PFSK-1 (cell line): Measurements from ENCODE around the gene TRIM47. TPM values are rescaled to one million over a fixed set of nuclear protein-coding genes. Genes with fewer than 3 reads are reported as not detected.

Experiments used
- FOXP2 ChIP-seq: optimal IDR thresholded peaks from 2 replicates; pipeline ENCODE3; 2011; ENCODE audit warnings: borderline replicate concordance, control low read depth, inconsistent platforms; ENCODE audit not compliant: insufficient read depth; ENCODE audit errors: extremely low read length, extremely low read depth
- POLR2AphosphoS5 ChIP-seq: IDR thresholded peaks from 2 replicates; pipeline ENCODE4 v1.6.1; 2012; ENCODE audit warnings: low read depth, mild to moderate bottlenecking, control low read depth, low read length, moderate library complexity
- REST ChIP-seq, 2 experiments: IDR thresholded peaks; 2 replicates each; pipeline versions ENCODE4 v1.6.1 to v1.8.0; 2011 to 2012; ENCODE audit warnings: low read depth in 2 of 2, low read length in 2 of 2, control low read depth in 1 of 2, inconsistent platforms in 1 of 2, mild to moderate bottlenecking in 1 of 2, moderate library complexity in 1 of 2; ENCODE audit not compliant: insufficient read depth in 1 of 2
- SIN3A ChIP-seq: IDR thresholded peaks from 2 replicates; pipeline ENCODE4 v1.6.1; 2012; ENCODE audit warnings: mild to moderate bottlenecking, low read length, moderate library complexity, borderline replicate concordance; ENCODE audit not compliant: insufficient read depth
- TAF1 ChIP-seq: IDR thresholded peaks from 2 replicates; pipeline ENCODE4 v1.6.1; 2012; ENCODE audit warnings: low read length, control low read depth, borderline replicate concordance; ENCODE audit not compliant: insufficient read depth
- polyA plus RNA-seq: library from polyadenylated mRNA; unstranded; fragments of >200 nt; gene quantifications from one replicate; pipeline ENCODE4 v1.2.1, GENCODE V29; 2012; ENCODE audit warnings: low read depth, missing spikeins; ENCODE audit not compliant: insufficient read length

Gene TRIM47
- 0.69 TPM for polyA plus RNA-seq

- TF ChIP-seq REST (IDR thresholded peaks at IDR 0.05; ENCODE audit: insufficient read depth in 1 of 2, low read depth in 2 of 2, low read length in 2 of 2) (no peak), FOXP2 (no peak), SIN3A (no peak), TAF1 (no peak), POLR2AphosphoS5 (no peak)
Measured at GRCh38 chr17:75878174-75878998, at the start of gene TRIM47. TSS of gene TRIM47 (minus strand) at chr17:75878581. CDS start at chr17:75878548, 33 bp downstream.

DNA sequence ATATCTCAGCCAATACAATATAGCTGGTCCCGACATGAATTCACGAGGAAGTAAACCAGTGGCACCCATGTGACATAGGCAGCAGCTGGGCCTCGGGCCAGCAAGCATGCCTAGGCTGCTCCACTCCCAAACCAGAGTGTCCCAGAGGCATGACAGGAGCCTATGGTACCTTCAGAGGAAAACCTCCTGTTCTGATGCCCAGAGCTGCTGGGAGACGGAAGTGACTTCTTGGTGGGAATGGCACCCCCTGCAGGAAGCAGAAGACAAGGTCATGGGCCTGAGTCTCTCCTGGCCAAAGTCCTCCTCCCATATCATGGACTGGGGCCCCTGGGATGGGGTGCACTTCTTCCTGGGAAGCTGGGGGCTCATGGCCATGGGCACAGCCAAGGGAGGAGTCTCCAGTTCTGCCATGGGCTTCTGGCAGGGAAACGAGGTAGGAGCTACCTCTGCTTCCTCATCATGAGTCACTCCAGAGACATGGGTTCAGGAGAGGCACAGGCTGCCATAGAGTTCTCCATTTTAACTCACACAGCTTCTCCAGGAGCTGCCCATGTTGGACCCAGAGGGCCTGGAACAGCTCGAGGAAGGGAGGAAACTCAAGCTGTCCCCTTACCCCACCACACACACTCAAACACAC, 49.0 kb upstream of the TRIM47 start:
- TF ChIP-seq SIN3A, result no peak
- no peak for TF ChIP-seq TAF1
- no peak for TF ChIP-seq FOXP2
- no peak for TF ChIP-seq POLR2AphosphoS5
- no peak for TF ChIP-seq REST (IDR thresholded peaks at IDR 0.05; ENCODE audit: insufficient read depth in 1 of 2, low read depth in 2 of 2, low read length in 2 of 2)

- TF ChIP-seq SIN3A (no peak), FOXP2 (no peak), TAF1 (no peak), POLR2AphosphoS5 (no peak), REST (IDR thresholded peaks at IDR 0.05; ENCODE audit: insufficient read depth in 1 of 2, low read depth in 2 of 2, low read length in 2 of 2) (no peak)
Measured at GRCh38 chr17:75926456-75926855, 48.1 kb upstream of the TRIM47 start.

DNA sequence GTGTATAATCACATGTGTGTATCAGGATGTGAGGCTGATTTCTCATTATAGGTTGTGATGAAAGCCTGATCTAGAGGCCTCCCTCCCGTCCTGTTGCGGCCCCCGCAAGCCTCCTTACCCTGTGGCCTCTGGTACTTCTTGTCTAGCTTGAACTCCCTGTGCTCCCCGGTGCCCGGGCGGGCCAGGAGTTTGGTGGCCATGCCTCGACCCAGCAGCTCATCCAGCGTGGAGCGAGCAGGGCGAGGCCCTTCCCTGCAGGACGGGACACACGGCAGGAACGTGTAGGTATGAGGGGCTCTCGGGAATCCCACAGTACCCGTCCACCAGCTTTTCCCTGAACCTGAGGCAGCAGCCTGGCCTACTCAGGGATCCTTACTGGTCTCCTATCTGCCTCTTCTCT, 47.5 kb upstream of the TRIM47 start:
- no peak for TF ChIP-seq FOXP2
- no peak for TF ChIP-seq SIN3A
- TF ChIP-seq TAF1, result no peak
- TF ChIP-seq REST (IDR thresholded peaks at IDR 0.05; ENCODE audit: insufficient read depth in 1 of 2, low read depth in 2 of 2, low read length in 2 of 2), result no peak
